CD8-positive, alpha-beta memory T cell (primary cell): Measurements from ENCODE around the gene NSMCE1. TPM values are rescaled to one million over a fixed set of nuclear protein-coding genes. Genes with fewer than 3 reads are reported as not detected.
"Not testable (repeated sequence)": the region's sequence is repeated elsewhere in the genome, so short reads cannot be mapped to it uniquely, and the experiment has no call there.

Experiments used
- CTCF ChIA-PET: fragments of 350-600 bp; sonication (Branson Sonifier 250); formaldehyde crosslinking; loops from one replicate; lab custom pipeline; 2021; ENCODE audit warnings: antibody characterized with exemption; lab: Charles Lee
- POLR2A ChIA-PET: fragments of 350-600 bp; sonication (Branson Sonifier 250); formaldehyde crosslinking; loops from one replicate; lab custom pipeline; 2021; ENCODE audit warnings: antibody characterized with exemption; lab: Charles Lee
- DNase-seq, 5 donors: peaks; one replicate each; pipeline versions ENCODE4 v3.0.0 to v3.0.0-alpha.2; 2020 to 2022; ENCODE audit warnings: mixed read lengths in 1 of 5
- H3K27ac ChIP-seq: one replicate; pipeline ENCODE4 v1.7.0; 2013; ENCODE audit warnings: low read depth, mild to moderate bottlenecking, low read length, moderate library complexity
- H3K27me3 ChIP-seq: 2 replicates; pipeline ENCODE4 v1.7.0; 2013; ENCODE audit warnings: low read length, mild to moderate bottlenecking; ENCODE audit not compliant: insufficient read depth, poor library complexity, severe bottlenecking
- H3K36me3 ChIP-seq: 2 replicates; pipeline ENCODE4 v1.7.0; 2013; ENCODE audit warnings: mild to moderate bottlenecking, low read length, moderate library complexity; ENCODE audit not compliant: insufficient read depth
- H3K4me1 ChIP-seq: 2 replicates; pipeline ENCODE4 v1.7.0; 2013; ENCODE audit warnings: mild to moderate bottlenecking, low read length, moderate library complexity; ENCODE audit not compliant: insufficient read depth
- H3K4me3 ChIP-seq: 2 replicates; pipeline ENCODE4 v1.7.0; 2013; ENCODE audit warnings: mild to moderate bottlenecking, low read length
- H3K9me3 ChIP-seq: 2 replicates; pipeline ENCODE4 v1.7.0; 2013; ENCODE audit warnings: mild to moderate bottlenecking, low read length
- H3K27ac Mint-ChIP-seq, 8 donors: one replicate each; pipeline ENCODE4 v1.8.0; 2020 to 2021; ENCODE audit warnings: mixed read lengths in 8 of 8, mild to moderate bottlenecking in 6 of 8, inconsistent platforms in 3 of 8, moderate library complexity in 3 of 8
- H3K27me3 Mint-ChIP-seq, 2 donors: one replicate each; pipeline ENCODE4 v1.8.0; 2020 to 2021; ENCODE audit warnings: mixed read lengths in 2 of 2, mild to moderate bottlenecking in 1 of 2, moderate library complexity in 1 of 2
- H3K36me3 Mint-ChIP-seq, 3 donors: one replicate each; pipeline ENCODE4 v1.8.0; 2020 to 2021; ENCODE audit warnings: mixed read lengths in 3 of 3, inconsistent platforms in 1 of 3, mild to moderate bottlenecking in 1 of 3
- H3K4me1 Mint-ChIP-seq, 3 donors: one replicate each; pipeline ENCODE4 v1.8.0; 2020 to 2021; ENCODE audit warnings: mixed read lengths in 3 of 3, inconsistent platforms in 1 of 3, mild to moderate bottlenecking in 1 of 3
- H3K4me3 Mint-ChIP-seq, 7 donors: one replicate each; pipeline ENCODE4 v1.8.0; 2020 to 2021; ENCODE audit warnings: mixed read lengths in 7 of 7, mild to moderate bottlenecking in 6 of 7, moderate library complexity in 4 of 7, inconsistent platforms in 2 of 7
- H3K9me3 Mint-ChIP-seq, 5 donors: one replicate each; pipeline ENCODE4 v1.8.0; 2020 to 2022; ENCODE audit warnings: mixed read lengths in 5 of 5, mild to moderate bottlenecking in 3 of 5, moderate library complexity in 2 of 5, inconsistent platforms in 1 of 5
- polyA plus RNA-seq: library from polyadenylated mRNA; unstranded; fragments of 300-500 nt; fragmentation: Illumina TruSeq; gene quantifications from one replicate; pipeline ENCODE4 v1.2.3, GENCODE V29; 2021
- total RNA-seq, 2 experiments: library from RNA; stranded (reverse); gene quantifications; one replicate each; pipeline ENCODE4 v1.2.3, GENCODE V29; 2021

The NSMCE1 gene
- total and polyA plus RNA-seq, 3 experiments from 2014 or later, result 103 to 132 (median 114) TPM

- Mint-ChIP-seq H3K4me3 (no peak overlapping the region), H3K9me3 (peaks cover 0 to 3% (median 0%) of the 10 kb centered on the region in 5 donors), H3K36me3 (peaks cover 0 to 2% (median 0%) of the 10 kb centered on the region in 3 donors), H3K4me1 (peaks cover 5 to 22% (median 16%) of the 10 kb centered on the region in 3 donors), H3K27me3 (no peaks in the 10 kb centered on the region), H3K27ac (peak overlapping the region in 1 of 8 donors; percentile 42)
- Histone ChIP-seq H3K27ac (no peak overlapping the region), H3K4me1 (peaks cover 45% of the 10 kb centered on the region), H3K27me3 (no peaks in the 10 kb centered on the region), H3K9me3 (no peaks in the 10 kb centered on the region), H3K36me3 (no peaks in the 10 kb centered on the region), H3K4me3 (no peak overlapping the region)
- POLR2A ChIA-PET, result no interaction called here
- CTCF ChIA-PET, result no interaction called here
- DNase-seq, result no peak
These were observed 17.9 kb upstream of the NSMCE1 start for GRCh38 chr16:27286451-27286850.

GRCh38 chr16:27285676-27286196 is 17.2 kb upstream of the NSMCE1 start:
- H3K36me3 Mint-ChIP-seq, result peaks cover 0 to 2% (median 0%) of the 10 kb centered on the region in 3 donors
- peaks cover 41% of the 10 kb centered on the region for H3K4me1 ChIP-seq

GRCh38 chr16:27284865-27285675 is 16.5 kb upstream of the NSMCE1 start:
- POLR2A ChIA-PET, result interaction anchor here (0.7 kb wide), 1 partner anchor 50 kb away, joined by 8 read pairs; no protein-coding TSS in a partner anchor
- Histone ChIP-seq H3K27ac (no peak overlapping the region), H3K4me3 (no peak overlapping the region), H3K4me1 (peaks cover 35% of the 10 kb centered on the region), H3K27me3 (no peaks in the 10 kb centered on the region), H3K36me3 (no peaks in the 10 kb centered on the region), H3K9me3 (no peaks in the 10 kb centered on the region)
- Mint-ChIP-seq H3K27ac (peak overlapping the region in 2 of 8 donors; percentile 17 to 52), H3K4me3 (no peak overlapping the region), H3K36me3 (peaks cover 0 to 2% (median 0%) of the 10 kb centered on the region in 3 donors), H3K9me3 (peaks cover 0 to 3% (median 0%) of the 10 kb centered on the region in 5 donors), H3K4me1 (peaks cover 5 to 20% (median 14%) of the 10 kb centered on the region in 3 donors), H3K27me3 (no peaks in the 10 kb centered on the region)
- CTCF ChIA-PET, result no interaction called here
- no peak for DNase-seq

More at GRCh38 chr16:27285676-27286196, 17.2 kb upstream of the NSMCE1 start:
- no peaks in the 10 kb centered on the region for H3K36me3 ChIP-seq
- peaks cover 0 to 3% (median 0%) of the 10 kb centered on the region in 5 donors for H3K9me3 Mint-ChIP-seq
- H3K27ac ChIP-seq, result no peak overlapping the region
- H3K27me3 Mint-ChIP-seq, result no peaks in the 10 kb centered on the region
- peaks cover 5 to 22% (median 16%) of the 10 kb centered on the region in 3 donors for H3K4me1 Mint-ChIP-seq
- H3K4me3 Mint-ChIP-seq, result no peak overlapping the region
- ChIA-PET CTCF (no interaction called here), POLR2A (no interaction called here)
- DNase-seq, result no peak
- H3K4me3 ChIP-seq, result no peak overlapping the region
- H3K27me3 ChIP-seq, result no peaks in the 10 kb centered on the region
- no peaks in the 10 kb centered on the region for H3K9me3 ChIP-seq
- H3K27ac Mint-ChIP-seq, result peak overlapping the region in 2 of 8 donors; percentile 34 to 77

- DNase-seq, result no peak
- H3K4me3 Mint-ChIP-seq, result peak overlapping the region in 2 of 7 donors; percentile 33 to 34
- H3K27ac ChIP-seq, result no peak overlapping the region
- POLR2A ChIA-PET, result no interaction called here
- H3K4me1 ChIP-seq, result peaks cover 25% of the 10 kb centered on the region
- no peaks in the 10 kb centered on the region for H3K36me3 ChIP-seq
- H3K36me3 Mint-ChIP-seq, result peaks cover 0 to 2% (median 0%) of the 10 kb centered on the region in 3 donors
- peak overlapping the region in 1 of 8 donors; percentile 52 for H3K27ac Mint-ChIP-seq
- H3K27me3 Mint-ChIP-seq, result peaks cover 0 to 4% of the 10 kb centered on the region in 2 donors
- H3K27me3 ChIP-seq, result no peaks in the 10 kb centered on the region
- peaks cover 5 to 15% (median 8%) of the 10 kb centered on the region in 3 donors for H3K4me1 Mint-ChIP-seq
- no peaks in the 10 kb centered on the region for H3K9me3 ChIP-seq
- no peaks in the 10 kb centered on the region for H3K9me3 Mint-ChIP-seq
- CTCF ChIA-PET, result no interaction called here
- peak overlapping the region; percentile 14 for H3K4me3 ChIP-seq
These were observed 12.7 kb upstream of the NSMCE1 start for GRCh38 chr16:27281243-27281642.

- Mint-ChIP-seq H3K27ac (no peak overlapping the region), H3K36me3 (peaks cover 0 to 2% (median 0%) of the 10 kb centered on the region in 3 donors), H3K4me3 (no peak overlapping the region), H3K27me3 (peaks cover 0 to 4% of the 10 kb centered on the region in 2 donors), H3K4me1 (peaks cover 10 to 14% (median 12%) of the 10 kb centered on the region in 3 donors), H3K9me3 (no peaks in the 10 kb centered on the region)
- H3K9me3 ChIP-seq, result no peaks in the 10 kb centered on the region
- no peak overlapping the region for H3K4me3 ChIP-seq
- ChIA-PET CTCF (interaction anchor here (2.5 kb wide), 1 partner anchor 95 kb away, joined by 8 read pairs; no protein-coding TSS in a partner anchor), POLR2A (no interaction called here)
- H3K27me3 ChIP-seq, result no peaks in the 10 kb centered on the region
- peaks cover 30% of the 10 kb centered on the region for H3K4me1 ChIP-seq
- DNase-seq, result no peak
- no peaks in the 10 kb centered on the region for H3K36me3 ChIP-seq
- no peak overlapping the region for H3K27ac ChIP-seq
These were observed 6.8 kb upstream of the NSMCE1 start for GRCh38 chr16:27275394-27275793.

- H3K9me3 ChIP-seq, H3K9me3 Mint-ChIP-seq, H3K36me3 Mint-ChIP-seq, H3K27ac ChIP-seq, H3K36me3 ChIP-seq, H3K4me3 ChIP-seq, H3K27me3 ChIP-seq, H3K27me3 Mint-ChIP-seq, DNase-seq: not testable (repeated sequence)
- peaks cover 33% of the 10 kb centered on the region for H3K4me1 ChIP-seq
- peak overlapping the region in 7 of 8 donors; percentile 37 to 74 (median 65) for H3K27ac Mint-ChIP-seq
- H3K4me1 Mint-ChIP-seq, result peaks cover 15 to 19% (median 18%) of the 10 kb centered on the region in 3 donors
- H3K4me3 Mint-ChIP-seq, result peak overlapping the region in 4 of 7 donors; percentile 25 to 47 (median 30)
- CTCF ChIA-PET, result interaction anchor here (2.5 kb wide), 1 partner anchor 94 kb away, joined by 8 read pairs; no protein-coding TSS in a partner anchor
- POLR2A ChIA-PET, result interaction anchor here (1.3 to 1.9 kb wide), 3 partner anchors 10 to 39 kb away, joined by 3 to 6 read pairs (median 5); no protein-coding TSS in a partner anchor
These were observed 5.9 kb upstream of the NSMCE1 start for GRCh38 chr16:27274424-27274874.

- POLR2A ChIA-PET, result interaction anchor here (0.7 to 1.9 kb wide), 4 partner anchors 9 to 94 kb away, joined by 3 to 6 read pairs (median 4); no protein-coding TSS in a partner anchor
- H3K27me3 Mint-ChIP-seq, result peaks cover 0 to 4% of the 10 kb centered on the region in 2 donors
- H3K36me3 Mint-ChIP-seq, result peaks cover 0 to 2% (median 1%) of the 10 kb centered on the region in 3 donors
- Histone ChIP-seq H3K27me3 (no peaks in the 10 kb centered on the region), H3K9me3 (no peaks in the 10 kb centered on the region), H3K36me3 (no peaks in the 10 kb centered on the region), H3K4me1 (peaks cover 39% of the 10 kb centered on the region), H3K27ac (no peak overlapping the region), H3K4me3 (peak overlapping the region; percentile 13)
- peak in 1 of 5 donors; percentile 57 for DNase-seq
- no peaks in the 10 kb centered on the region for H3K9me3 Mint-ChIP-seq
- H3K4me1 Mint-ChIP-seq, result peaks cover 16 to 21% (median 20%) of the 10 kb centered on the region in 3 donors
- CTCF ChIA-PET, result interaction anchor here (2.5 kb wide), 1 partner anchor 94 kb away, joined by 8 read pairs; no protein-coding TSS in a partner anchor
- H3K4me3 Mint-ChIP-seq, result peak overlapping the region in 6 of 7 donors; percentile 16 to 62 (median 30)
- peak overlapping the region in 7 of 8 donors; percentile 37 to 74 (median 65) for H3K27ac Mint-ChIP-seq
These were observed 5.3 kb upstream of the NSMCE1 start for GRCh38 chr16:27273670-27274423.
